IPS-15b (cell line): ENCODE results near the gene CFAP299.

Source experiments
- H3K27me3 ChIP-seq: one replicate; pipeline ENCODE4 v1.6.1; 2013; ENCODE audit warnings: low read length; ENCODE audit not compliant: control insufficient read depth, insufficient read depth
- H3K36me3 ChIP-seq: one replicate; pipeline ENCODE4 v1.6.1; 2013; ENCODE audit warnings: low read length; ENCODE audit not compliant: control insufficient read depth, insufficient read depth
- H3K4me1 ChIP-seq: one replicate; pipeline ENCODE4 v1.6.1; 2013; ENCODE audit warnings: mild to moderate bottlenecking, low read length; ENCODE audit not compliant: control insufficient read depth, insufficient read depth
- H3K4me3 ChIP-seq: one replicate; pipeline ENCODE4 v1.5.1; 2013; ENCODE audit warnings: low read depth, low read length
- H3K9ac ChIP-seq: one replicate; pipeline ENCODE4 v1.6.1; 2013; ENCODE audit warnings: low read depth, mild to moderate bottlenecking, low read length
- H3K9me3 ChIP-seq: one replicate; pipeline ENCODE4 v1.6.1; 2013; ENCODE audit warnings: mild to moderate bottlenecking, low read length; ENCODE audit not compliant: control insufficient read depth, insufficient read depth

CFAP299 gene

DNA sequence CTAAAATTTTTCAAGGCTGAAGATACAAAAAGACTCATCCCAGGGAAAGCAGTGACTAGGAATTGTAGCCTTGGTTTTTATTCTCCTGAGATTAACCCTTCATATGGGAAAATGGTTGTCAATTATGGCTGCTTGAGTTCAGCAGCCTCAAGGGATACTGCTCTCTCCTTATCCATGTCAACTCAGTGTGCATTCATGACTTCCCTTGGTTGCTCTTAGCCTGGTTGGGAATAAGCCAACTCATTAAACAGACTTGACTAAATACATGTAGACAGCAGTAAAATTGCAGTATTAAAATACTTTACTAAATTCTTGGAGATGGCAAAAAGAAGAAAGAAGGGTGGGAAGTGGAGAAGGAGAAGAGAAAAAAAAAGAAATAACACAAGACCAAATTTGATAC lies 650.5 kb downstream of the CFAP299 start:
- Histone ChIP-seq H3K27me3 (no peaks in the 10 kb centered on the region), H3K36me3 (no peaks in the 10 kb centered on the region), H3K4me3 (no peak overlapping the region), H3K4me1 (no peaks in the 10 kb centered on the region), H3K9me3 (no peaks in the 10 kb centered on the region), H3K9ac (no peak overlapping the region)

DNA sequence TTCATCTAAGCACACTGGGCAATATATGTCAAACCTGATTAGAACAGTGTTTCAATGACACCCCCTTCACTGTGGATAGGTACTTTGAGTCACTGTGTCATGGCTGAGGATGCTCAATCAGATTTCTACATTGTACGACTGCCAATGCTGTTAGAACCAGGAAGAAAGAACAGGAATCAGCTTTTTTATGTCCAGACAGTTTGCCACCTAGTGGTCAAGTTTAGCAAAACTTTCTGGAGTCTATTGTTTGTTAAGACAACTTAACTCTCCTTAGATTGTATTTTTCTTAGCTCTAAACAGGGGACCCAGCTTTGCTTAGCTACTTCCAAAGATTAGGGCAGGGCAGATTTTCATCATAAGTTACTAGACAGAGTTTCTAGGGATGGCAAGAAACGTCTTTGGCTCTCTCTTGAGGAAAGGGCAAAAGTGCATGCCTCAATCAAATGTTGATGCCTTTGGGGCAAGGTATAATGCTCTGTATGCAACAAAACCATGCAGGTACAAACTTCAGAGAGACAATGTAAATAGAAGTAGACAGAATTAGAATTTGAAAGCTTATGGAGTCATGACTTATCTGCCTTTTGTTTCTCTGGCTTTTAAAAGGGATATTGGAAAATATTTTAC lies 654.5 kb downstream of the CFAP299 start:
- Histone ChIP-seq H3K9me3 (no peaks in the 10 kb centered on the region), H3K9ac (no peak overlapping the region), H3K4me3 (no peak overlapping the region), H3K27me3 (no peaks in the 10 kb centered on the region), H3K36me3 (no peaks in the 10 kb centered on the region), H3K4me1 (no peaks in the 10 kb centered on the region)

DNA sequence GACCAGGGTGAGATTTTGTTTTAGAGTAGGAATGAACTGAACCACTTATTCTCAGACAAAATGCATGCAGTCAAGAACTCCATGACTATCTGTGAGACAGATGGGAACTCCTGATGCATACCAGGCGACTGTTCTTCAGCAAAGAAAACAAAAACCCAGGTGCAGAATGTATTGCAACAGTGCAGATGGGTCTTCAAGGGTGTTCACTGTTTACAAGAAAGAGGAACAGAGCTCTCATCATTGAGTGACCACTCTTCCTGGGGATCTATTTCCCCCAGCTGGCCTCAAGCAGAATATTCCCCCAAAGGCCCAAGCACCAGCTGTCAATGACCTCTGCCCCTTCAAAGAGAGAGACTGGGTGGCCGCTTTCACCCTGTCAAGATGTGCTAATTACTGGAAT lies 655.3 kb downstream of the CFAP299 start:
- Histone ChIP-seq H3K4me1 (no peaks in the 10 kb centered on the region), H3K9ac (no peak overlapping the region)

DNA sequence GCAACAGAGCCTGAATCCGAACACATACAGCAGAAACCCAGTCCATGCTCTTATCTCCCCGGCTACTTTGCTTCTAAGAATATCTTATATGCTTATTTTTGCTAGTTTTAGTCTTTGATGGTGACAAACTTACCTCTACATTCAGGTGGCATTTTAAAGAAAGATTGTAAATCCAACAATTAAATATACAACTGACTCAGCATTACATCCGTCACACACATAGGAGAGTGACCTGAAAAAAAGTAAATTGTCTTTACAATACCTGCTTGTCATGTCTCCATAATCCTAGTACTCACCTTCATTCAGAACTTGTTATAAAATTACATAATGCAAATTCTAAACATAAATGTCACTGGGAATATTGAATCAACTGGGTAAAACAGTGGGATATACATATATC lies 664.4 kb downstream of the CFAP299 start:
- H3K9ac ChIP-seq, result no peak overlapping the region

More for the DNA sequence above, 655.3 kb downstream of the CFAP299 start:
- Histone ChIP-seq H3K36me3 (no peaks in the 10 kb centered on the region), H3K4me3 (no peak overlapping the region), H3K27me3 (no peaks in the 10 kb centered on the region), H3K9me3 (no peaks in the 10 kb centered on the region)

DNA sequence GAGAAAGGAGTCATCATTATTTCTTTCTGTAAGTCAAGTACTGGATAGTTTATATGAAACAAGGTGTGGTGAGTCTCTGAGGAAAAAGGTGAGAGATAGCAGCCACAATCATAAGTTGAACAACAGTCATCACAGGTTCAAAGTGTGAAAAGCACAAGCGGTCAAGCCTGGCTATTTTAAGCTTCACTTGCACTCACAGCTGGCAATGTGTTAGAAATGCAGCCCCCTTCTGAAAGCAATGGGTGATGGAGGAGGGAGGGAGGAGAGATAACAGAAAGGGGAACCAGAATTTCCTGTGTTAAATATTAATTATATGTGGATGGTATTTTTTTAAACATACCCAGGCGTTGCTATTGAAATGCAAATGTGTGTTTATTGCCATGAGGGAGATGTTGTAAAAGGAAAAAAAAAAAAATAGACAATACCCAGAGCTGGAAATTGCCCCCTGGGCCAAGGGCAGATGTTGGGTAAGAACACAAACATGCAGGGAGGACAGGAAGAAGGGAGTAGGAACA lies 668.1 kb downstream of the CFAP299 start:
- Histone ChIP-seq H3K36me3 (no peaks in the 10 kb centered on the region), H3K9ac (no peak overlapping the region), H3K4me3 (no peak overlapping the region), H3K9me3 (no peaks in the 10 kb centered on the region), H3K27me3 (no peaks in the 10 kb centered on the region), H3K4me1 (no peaks in the 10 kb centered on the region)

More for the DNA sequence above, 664.4 kb downstream of the CFAP299 start:
- Histone ChIP-seq H3K9me3 (no peaks in the 10 kb centered on the region), H3K4me1 (no peaks in the 10 kb centered on the region), H3K27me3 (no peaks in the 10 kb centered on the region), H3K4me3 (no peak overlapping the region), H3K36me3 (no peaks in the 10 kb centered on the region)

DNA sequence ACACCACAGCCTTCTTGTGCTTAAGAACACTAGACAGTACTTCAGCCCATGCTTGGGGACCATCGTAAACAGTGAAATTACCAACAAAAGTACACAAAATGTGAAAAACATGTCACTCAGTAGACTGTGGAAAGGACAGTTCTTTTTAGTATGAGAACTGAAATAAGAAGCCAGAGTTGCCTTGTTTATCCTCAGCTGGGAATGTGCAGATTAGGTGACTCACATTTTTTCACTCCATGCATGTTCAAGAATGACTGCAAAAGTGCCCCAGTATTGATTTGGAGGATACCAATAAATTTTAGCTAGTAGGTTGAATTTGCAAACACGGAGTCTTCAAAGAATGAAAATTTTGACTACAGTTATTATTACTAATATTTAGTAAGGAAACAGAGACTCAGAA lies 671.9 kb downstream of the CFAP299 start:
- no peaks in the 10 kb centered on the region for H3K4me1 ChIP-seq
- no peak overlapping the region for H3K4me3 ChIP-seq
- H3K9me3 ChIP-seq, result no peaks in the 10 kb centered on the region
- H3K27me3 ChIP-seq, result no peaks in the 10 kb centered on the region
- no peak overlapping the region for H3K9ac ChIP-seq
- no peaks in the 10 kb centered on the region for H3K36me3 ChIP-seq
